WI38 (cell line): Measurements from ENCODE around the gene TRIM23.
A peak's percentile ranks its signal among the peaks of the same experiment; 100 is the strongest.

Experiments
- H3K4me3 ChIP-seq: 2 replicates; pipeline ENCODE4 v1.5.1; 2011; ENCODE audit warnings: low read depth, mild to moderate bottlenecking, control low read depth, low read length
- CTCF ChIP-seq: IDR thresholded peaks from 2 replicates; pipeline ENCODE4 v1.5.1; 2012; ENCODE audit warnings: low read depth, mild to moderate bottlenecking, control low read depth, low read length

TRIM23 gene

DNA sequence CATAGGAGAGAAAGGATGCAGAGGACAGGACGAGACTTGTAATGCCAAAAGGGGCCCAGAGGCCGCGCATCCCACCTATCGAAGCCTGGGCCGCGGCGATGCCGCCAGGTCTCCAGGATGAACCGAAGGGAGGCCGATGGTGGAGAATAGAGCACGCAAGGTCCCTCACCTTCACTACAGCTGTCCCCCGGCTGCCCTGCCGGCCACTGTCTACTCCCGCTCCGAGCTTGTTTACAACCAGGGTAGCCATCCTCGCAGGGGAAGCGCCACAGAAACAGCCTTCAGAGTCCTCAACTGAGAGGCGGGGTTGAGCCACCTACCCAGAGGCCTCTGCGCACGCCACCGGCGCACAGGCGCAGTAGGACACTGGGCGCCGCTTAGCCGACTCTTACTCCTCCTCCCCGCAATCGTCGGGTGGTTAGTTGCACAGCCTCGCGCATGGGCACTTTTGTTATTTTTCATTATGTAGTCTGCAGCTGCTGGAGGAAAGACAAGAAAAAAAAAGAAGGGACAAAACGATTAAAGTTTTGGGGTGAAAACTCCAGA lies at the start of gene TRIM23:
TRIM23 (minus strand) TSS at position 309 of the 546 bp plus-strand sequence; CDS start at position 250, 59 bp downstream.
- TF ChIP-seq CTCF: no peak
- H3K4me3 ChIP-seq: peak within 1 kb of the TSS; percentile 96

GRCh38 chr5:65672796-65673195 lies 48.7 kb upstream of the TRIM23 start:
- H3K4me3 ChIP-seq: no peak overlapping the region
- TF ChIP-seq CTCF: no peak

DNA sequence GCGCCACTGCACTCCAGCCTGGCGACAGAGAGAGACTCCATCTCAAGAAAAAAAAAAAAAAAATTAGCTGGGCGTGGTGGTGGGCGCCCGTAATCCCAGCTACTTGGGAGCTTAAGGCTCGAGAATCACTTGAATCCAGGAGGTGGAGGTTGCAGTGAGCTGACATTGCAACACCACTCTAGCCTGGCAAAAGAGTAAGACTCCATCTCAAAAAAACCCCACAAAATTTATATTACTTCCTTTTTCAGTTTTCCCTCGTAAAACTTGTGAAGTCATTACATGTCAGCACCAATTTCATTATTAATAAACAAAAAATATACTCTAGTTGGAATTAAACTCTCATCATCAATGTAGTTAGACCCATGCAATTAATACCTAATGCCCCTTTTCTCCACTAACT lies 44.6 kb upstream of the TRIM23 start:
- H3K4me3 ChIP-seq: no peak overlapping the region
- TF ChIP-seq CTCF: no peak

GRCh38 chr5:65663804-65664521 lies 39.8 kb upstream of the TRIM23 start:
- no peak overlapping the region for H3K4me3 ChIP-seq
- TF ChIP-seq CTCF: peak; percentile 46; the same call in 1 of the 2 replicates

- TF ChIP-seq CTCF: no peak
- H3K4me3 ChIP-seq: no peak overlapping the region
Observed at GRCh38 chr5:65654713-65655112, 30.6 kb upstream of the TRIM23 start.

GRCh38 chr5:65651144-65651543 lies 27.0 kb upstream of the TRIM23 start:
- no peak for TF ChIP-seq CTCF
- no peak overlapping the region for H3K4me3 ChIP-seq

- no peak for TF ChIP-seq CTCF
- no peak overlapping the region for H3K4me3 ChIP-seq
Observed at GRCh38 chr5:65647941-65648340, 23.8 kb upstream of the TRIM23 start.
